Heart left ventricle (tissue), 16 donors: ENCODE measurements around the gene TXNDC11. TPM values are rescaled to one million over a fixed set of nuclear protein-coding genes. Genes with fewer than 3 reads are reported as not detected.

ENCODE experiments used
- ATAC-seq, 4 donors: fragments of 200-7000 bp; cut with Tn5 transposase; one replicate each; pipeline ENCODE4 v1.9.1; 2020 to 2022; ENCODE audit warnings: moderate library complexity in 4 of 4, mild to moderate bottlenecking in 3 of 4, moderate number of reproducible peaks in 1 of 4
- DNase-seq, 5 donors: peaks; one replicate each; pipeline ENCODE4 v3.0.0-alpha.2; 2020
- H3K27ac ChIP-seq, 12 donors: fragments of 200-600 bp; sonication (generic) in 4 of 12; one replicate each; pipeline versions ENCODE4 v1.5.0 to v1.8.0; 2016 to 2022; ENCODE audit warnings: mild to moderate bottlenecking in 2 of 12
- H3K27me3 ChIP-seq, 9 donors: fragments of 200-600 bp; sonication (generic) in 2 of 9; one replicate each; pipeline versions ENCODE4 v1.5.1 to v1.8.0; 2016 to 2022; ENCODE audit warnings: mild to moderate bottlenecking in 3 of 9
- H3K36me3 ChIP-seq, 9 donors: fragments of 200-600 bp; sonication (generic) in 2 of 9; one replicate each; pipeline versions ENCODE4 v1.5.0 to v1.8.0; 2018 to 2022; ENCODE audit warnings: mild to moderate bottlenecking in 2 of 9
- H3K4me1 ChIP-seq, 12 donors: fragments of 200-600 bp; sonication (generic) in 4 of 12; one replicate each; pipeline versions ENCODE4 v1.5.0 to v1.8.0; 2016 to 2022; ENCODE audit warnings: mild to moderate bottlenecking in 3 of 12
- H3K4me3 ChIP-seq, 12 donors: fragments of 200-600 bp; sonication (generic) in 4 of 12; one replicate each; pipeline versions ENCODE4 v1.5.0 to v1.8.0; 2017 to 2022; ENCODE audit warnings: mild to moderate bottlenecking in 9 of 12, moderate library complexity in 4 of 12
- H3K9me3 ChIP-seq, 12 donors: fragments of 200-600 bp; sonication (generic) in 4 of 12; one replicate each; pipeline versions ENCODE4 v1.5.0 to v1.8.0; 2016 to 2022; ENCODE audit warnings: mild to moderate bottlenecking in 1 of 12
- CTCF ChIP-seq, 12 donors: fragments of 200-600 bp; sonication (generic) in 4 of 12; IDR thresholded peaks; one replicate each; pipeline versions ENCODE4 v1.5.0 to v1.8.0; 2018 to 2022; ENCODE audit warnings: antibody characterized with exemption in 12 of 12, mild to moderate bottlenecking in 5 of 12
- POLR2A ChIP-seq, 2 donors: fragments of 450-650 bp; IDR thresholded peaks; one replicate each; pipeline ENCODE4 v1.6.1; 2017; ENCODE audit warnings: antibody characterized with exemption in 2 of 2, mild to moderate bottlenecking in 2 of 2, moderate library complexity in 2 of 2
- WGBS, 4 donors: extraction: QIAGEN DNeasy Blood & Tissue Kit in 2 of 4; methylation state at CpG; one replicate each; pipeline versions ENCODE4 v1.1.5 to v1.1.7; 2013 to 2018; 5-methylcytosine and 5-hydroxymethylcytosine counted together
- intact Hi-C, 10 donors: fragments of 100-400 bp; cut with DNase I; formaldehyde crosslinking; loops; one replicate each; pipeline versions ENCODE4 v1.11.1 to v1.14.2; 2022
- polyA plus RNA-seq, 2 donors: library from polyadenylated mRNA; stranded (reverse); fragments of 200-250 nt; gene quantifications; one replicate each; pipeline ENCODE4 v1.2.3, GENCODE V29; 2013
- total RNA-seq, 9 donors: library from RNA; depleted of rRNA in 2 of 9; stranded (reverse); fragments of >200 nt in 2 of 9; fragmentation: NEBNext Ultra II Directional in 3 of 9; extraction: Animal tissue kit (Norgen Biotek cat#: 25700) in 3 of 9; gene quantifications; one replicate each; pipeline versions ENCODE4 v1.1.0 to v1.2.4, GENCODE V29; 2016 to 2023
- donor health status: ischemic (EF 13 %, LVEDD 7.1; RV severe dilation, severe dysfunction).
- donor health status: healthy with polysubstance abuse.
- donor health status: DM: no; HTN: yes; CAD: no.
- donor health status: DM: no; HTN: no; CAD: no.
- donor health status: ischemic (EF 25% LVEDD 6.9; RV normal size, moderate dysfunction).
- donor health status: ischemic (EF 25% LVEDD 5.7; RV mildly dilated, moderate dysfunction).
- donor health status: healthy.
- donor health status: DM: yes; HTN: yes; CAD: no.
- donor health status: ischemic (EF 35%, LVEDD 5.7; RV mildly dilated, moderate dysfunction).
- donor health status: nonischemic (EF 11% LVEDD 7.7; RV severe dilation, severe dysfunction).
- donor health status: DM: yes; HTN: yes; CAD: no.
- donor health status: PGD.
- donor health status: ischemic (EF 29% LVEDD 5.4; RV normal size, mild dysfunction).
- donor health status: nonischemic (EF 23%, LVEDD 6.1; RV moderate dilation, normal function).

TXNDC11 gene
- total and polyA plus RNA-seq, 11 donors = 18.9 to 53.1 (median 25.9) TPM

GRCh38 chr16:11784038-11784369, 41.3 kb upstream of the TXNDC11 start:
- H3K4me1 ChIP-seq = peaks cover 9 to 76% (median 38%) of the 10 kb centered on the region in 12 donors

GRCh38 chr16:11783319-11784037, 40.8 kb upstream of the TXNDC11 start:
- no peaks in the 10 kb centered on the region for H3K9me3 ChIP-seq
- H3K27me3 ChIP-seq = no peaks in the 10 kb centered on the region
- H3K27ac ChIP-seq = peak overlapping the region; percentile 48 to 93 (median 80)
- WGBS, 4 donors = 9 to 11% (median 11%) methylated on average over 5 of the region's 5 CpGs
- intact Hi-C loops = loop anchor here in 2 of 10 donors (5.0 kb wide), 2 partner anchors 36 to 41 kb away; partner anchors contain the start of gene TXNDC11 (in 1 of the 2)
- TF ChIP-seq POLR2A (IDR thresholded peaks at IDR 0.05) (no peak), CTCF (IDR thresholded peaks at IDR 0.05) (no peak)
- DNase-seq (no peak), ATAC-seq (peak; percentile 12 to 50 (median 26))
- peaks cover 9 to 75% (median 38%) of the 10 kb centered on the region in 12 donors for H3K4me1 ChIP-seq
- peak overlapping the region in 10 of 12 donors; percentile 6 to 41 (median 25) for H3K4me3 ChIP-seq
- H3K36me3 ChIP-seq = peaks cover 0 to 33% (median 25%) of the 10 kb centered on the region in 9 donors

More at GRCh38 chr16:11784038-11784369, 41.3 kb upstream of the TXNDC11 start:
- Histone ChIP-seq H3K4me3 (peak overlapping the region in 1 of 12 donors; percentile 23), H3K27me3 (no peaks in the 10 kb centered on the region), H3K9me3 (no peaks in the 10 kb centered on the region), H3K27ac (peak overlapping the region; percentile 5 to 93 (median 80)), H3K36me3 (peaks cover 0 to 28% (median 19%) of the 10 kb centered on the region in 9 donors)
- ATAC-seq (no peak), DNase-seq (no peak)
- no peak for TF ChIP-seq CTCF (IDR thresholded peaks at IDR 0.05)
- intact Hi-C loops = loop anchor here in 2 of 10 donors (5.0 kb wide), 2 partner anchors 37 to 42 kb away; partner anchors contain the start of gene TXNDC11 (in 1 of the 2)

- intact Hi-C loops = loop anchor here in 2 of 10 donors (5.0 kb wide), 2 partner anchors 34 to 39 kb away; partner anchors contain the start of gene TXNDC11 (in 1 of the 2)
- no peak for TF ChIP-seq CTCF (IDR thresholded peaks at IDR 0.05)
- TF ChIP-seq POLR2A (IDR thresholded peaks at IDR 0.05) = no peak
- Histone ChIP-seq H3K9me3 (no peaks in the 10 kb centered on the region), H3K4me1 (peaks cover 9 to 58% (median 37%) of the 10 kb centered on the region in 12 donors), H3K27ac (peak overlapping the region in 11 of 12 donors; percentile 48 to 93 (median 81)), H3K4me3 (peak overlapping the region in 2 of 12 donors; percentile 17 to 22), H3K27me3 (no peaks in the 10 kb centered on the region), H3K36me3 (peaks cover 0 to 50% (median 42%) of the 10 kb centered on the region in 9 donors)
- WGBS, 4 donors = 51 to 64% (median 55%) methylated on average over 5 of the region's 5 CpGs
- DNase-seq (no peak), ATAC-seq (peak in 2 of 4 donors; percentile 17 to 22)
Measured at GRCh38 chr16:11781773-11782172, 39.1 kb upstream of the TXNDC11 start.

- no peak for DNase-seq
- no peaks in the 10 kb centered on the region for H3K27me3 ChIP-seq
Measured at GRCh38 chr16:11780991-11781680, 38.5 kb upstream of the TXNDC11 start.

More at GRCh38 chr16:11780991-11781680, 38.5 kb upstream of the TXNDC11 start:
- TF ChIP-seq CTCF (IDR thresholded peaks at IDR 0.05) = no peak
- TF ChIP-seq POLR2A (IDR thresholded peaks at IDR 0.05) = no peak
- no peak overlapping the region for H3K4me3 ChIP-seq
- ATAC-seq = no peak
- peaks cover 0 to 57% (median 48%) of the 10 kb centered on the region in 9 donors for H3K36me3 ChIP-seq
- peak overlapping the region in 11 of 12 donors; percentile 9 to 93 (median 79) for H3K27ac ChIP-seq
- WGBS, 4 donors = 81 to 86% (median 85%) methylated on average over 4 of the region's 4 CpGs
- no peaks in the 10 kb centered on the region for H3K9me3 ChIP-seq
- intact Hi-C loops = loop anchor here in 2 of 10 donors (5.0 kb wide), 2 partner anchors 34 to 39 kb away; partner anchors contain the start of gene TXNDC11 (in 1 of the 2)
- H3K4me1 ChIP-seq = peaks cover 9 to 53% (median 37%) of the 10 kb centered on the region in 12 donors
